KMS-11 (cell line): ENCODE results near the gene CYBA.

ENCODE experiments used
- H2AFZ ChIP-seq: fragments of 200-600 bp; sonication (generic); 2 replicates; pipeline ENCODE4 v1.6.1; 2016; ENCODE audit warnings: antibody characterized with exemption, mixed run types, low read depth
- H3K27ac ChIP-seq: fragments of 200-600 bp; sonication (generic); 2 replicates; pipeline ENCODE4 v1.6.1; 2016; ENCODE audit warnings: mild to moderate bottlenecking, mixed run types
- H3K27me3 ChIP-seq: fragments of 200-600 bp; sonication (generic); 2 replicates; pipeline ENCODE4 v1.6.1; 2017; ENCODE audit warnings: mild to moderate bottlenecking, low read depth, mixed run types, moderate library complexity; ENCODE audit not compliant: insufficient read depth
- H3K36me3 ChIP-seq: fragments of 200-600 bp; sonication (generic); 2 replicates; pipeline ENCODE4 v1.6.1; 2017; ENCODE audit warnings: mild to moderate bottlenecking, mixed run types; ENCODE audit not compliant: insufficient read depth
- H3K4me1 ChIP-seq: fragments of 200-600 bp; sonication (generic); 2 replicates; pipeline ENCODE4 v1.6.1; 2016; ENCODE audit warnings: mild to moderate bottlenecking, low read depth, mixed run types; ENCODE audit not compliant: poor library complexity, severe bottlenecking
- H3K4me2 ChIP-seq: fragments of 200-600 bp; sonication (generic); 2 replicates; pipeline ENCODE4 v1.7.0; 2016; ENCODE audit warnings: mild to moderate bottlenecking, mixed run types
- H3K4me3 ChIP-seq: fragments of 200-600 bp; sonication (generic); IDR thresholded peaks from 2 replicates; pipeline ENCODE4 v1.6.1; 2017; ENCODE audit warnings: low read depth, low read length, mixed read lengths; ENCODE audit not compliant: insufficient read depth
- H3K79me2 ChIP-seq: fragments of 200-600 bp; sonication (generic); 2 replicates; pipeline ENCODE4 v1.6.1; 2016; ENCODE audit warnings: low read depth, mixed run types; ENCODE audit not compliant: insufficient read depth
- H3K9ac ChIP-seq: fragments of 200-600 bp; sonication (generic); 2 replicates; pipeline ENCODE4 v1.6.1; 2016; ENCODE audit warnings: mild to moderate bottlenecking, mixed run types
- H4K20me1 ChIP-seq: fragments of 200-600 bp; sonication (generic); 2 replicates; pipeline ENCODE4 v1.6.1; 2016; ENCODE audit warnings: mild to moderate bottlenecking, mixed run types; ENCODE audit not compliant: insufficient read depth
- CTCF ChIP-seq: fragments of 200-600 bp; sonication (generic); conservative IDR thresholded peaks from 2 replicates; pipeline ENCODE4 v1.6.1; 2017; ENCODE audit warnings: low read depth, mild to moderate bottlenecking, antibody characterized with exemption, low read length, moderate library complexity, mixed read lengths

Gene CYBA

GRCh38 chr16:88691924-88692560, 41.2 kb upstream of the CYBA start:
- no peak for TF ChIP-seq CTCF
- Histone ChIP-seq H3K79me2 (no peaks in the 10 kb centered on the region), H3K4me2 (no peak overlapping the region), H3K27me3 (peaks cover 23% of the 10 kb centered on the region; the same call in 1 of the 2 replicates), H4K20me1 (no peaks in the 10 kb centered on the region), H2AFZ (no peak overlapping the region), H3K27ac (no peak overlapping the region), H3K4me1 (peaks cover 6% of the 10 kb centered on the region), H3K4me3 (no peak overlapping the region), H3K36me3 (no peaks in the 10 kb centered on the region), H3K9ac (no peak overlapping the region)

- no peak overlapping the region for H3K27ac ChIP-seq
- H3K36me3 ChIP-seq = no peaks in the 10 kb centered on the region
- peaks cover 12% of the 10 kb centered on the region for H3K4me1 ChIP-seq
- H3K79me2 ChIP-seq = no peaks in the 10 kb centered on the region
- no peak overlapping the region for H3K4me3 ChIP-seq
- H3K4me2 ChIP-seq = no peak overlapping the region
- no peak for TF ChIP-seq CTCF
- no peaks in the 10 kb centered on the region for H4K20me1 ChIP-seq
- no peak overlapping the region for H3K9ac ChIP-seq
- peaks cover 27% of the 10 kb centered on the region; the same call in 1 of the 2 replicates for H3K27me3 ChIP-seq
- H2AFZ ChIP-seq = no peak overlapping the region
Observed at GRCh38 chr16:88691129-88691813, 40.4 kb upstream of the CYBA start.

GRCh38 chr16:88690341-88691128, 39.7 kb upstream of the CYBA start:
- Histone ChIP-seq H4K20me1 (no peaks in the 10 kb centered on the region), H3K4me3 (no peak overlapping the region), H2AFZ (no peak overlapping the region), H3K27me3 (peaks cover 27% of the 10 kb centered on the region; the same call in 1 of the 2 replicates), H3K36me3 (no peaks in the 10 kb centered on the region), H3K4me1 (peaks cover 17% of the 10 kb centered on the region), H3K9ac (no peak overlapping the region), H3K4me2 (no peak overlapping the region), H3K79me2 (no peaks in the 10 kb centered on the region), H3K27ac (no peak overlapping the region)
- no peak for TF ChIP-seq CTCF

GRCh38 chr16:88688013-88688778, 37.3 kb upstream of the CYBA start:
- Histone ChIP-seq H3K27me3 (peaks cover 27% of the 10 kb centered on the region; the same call in 1 of the 2 replicates), H3K4me2 (no peak overlapping the region), H2AFZ (no peak overlapping the region), H4K20me1 (no peaks in the 10 kb centered on the region), H3K27ac (no peak overlapping the region), H3K79me2 (no peaks in the 10 kb centered on the region), H3K36me3 (no peaks in the 10 kb centered on the region), H3K4me1 (peaks cover 38% of the 10 kb centered on the region), H3K4me3 (no peak overlapping the region), H3K9ac (no peak overlapping the region)
- TF ChIP-seq CTCF = no peak
